ENCODE results near the gene SIT1. TPM values are rescaled to one million over a fixed set of nuclear protein-coding genes. Genes with fewer than 3 reads are reported as not detected.

Gene SIT1
- total RNA-seq (2014; rRNA removed; shearing (Covaris generic); ENCODE audit: low replicate concordance): 97.6 and 117 TPM in 2 replicates

DNA sequence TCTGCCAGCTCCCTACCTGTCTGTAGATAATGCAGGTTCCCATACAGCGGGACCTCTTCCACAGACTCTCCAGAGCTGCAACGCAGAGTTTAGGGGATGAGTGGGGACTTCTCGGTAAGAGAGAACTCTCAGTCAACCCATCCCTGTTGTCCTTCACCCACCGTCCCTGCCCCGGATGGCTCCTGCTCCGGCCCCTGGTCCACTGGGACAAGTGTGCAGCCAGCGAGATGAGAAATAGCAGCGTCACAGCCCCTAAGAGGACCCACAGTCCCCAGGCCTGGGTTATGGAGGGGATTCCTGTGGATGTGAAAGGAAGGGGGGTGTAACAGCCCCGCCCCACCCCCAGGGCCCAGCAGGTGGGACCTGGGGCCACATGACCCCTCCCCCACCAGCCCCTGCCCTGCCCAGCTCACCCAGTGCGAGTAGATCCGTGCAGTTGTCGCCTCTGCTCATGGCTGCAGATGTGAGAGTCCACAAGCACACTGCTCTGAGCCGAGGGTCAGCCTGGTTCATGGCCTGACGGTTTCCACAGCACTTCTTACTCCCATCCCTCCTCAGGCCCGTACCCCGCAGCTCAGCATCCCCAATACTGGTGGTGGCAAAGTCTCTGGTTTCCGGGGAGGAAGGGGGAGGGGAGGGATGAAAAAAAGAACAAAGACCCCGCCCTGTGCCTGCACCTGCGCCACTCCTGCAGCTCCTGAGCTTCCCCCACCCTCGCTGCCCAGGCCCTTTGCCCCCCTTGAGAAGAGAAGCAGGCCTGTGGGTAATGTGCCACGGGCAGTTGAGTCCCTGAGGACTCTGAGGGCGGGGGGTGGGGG is at the start of gene SIT1:
Gene SIT1, minus strand, starts transcription at position 591 of the 818 bp plus-strand sequence. Its CDS starts 78 bp downstream, at position 513.
- H3K4me3 ChIP-seq (ENCODE audit: low read length): peak within 1 kb of the TSS; percentile 80
- H4K20me1 ChIP-seq (ENCODE audit: insufficient read depth, low read depth, low read length): no peaks in the 10 kb centered on the region
- no peaks in the 10 kb centered on the region for H3K9me2 ChIP-seq (replicated peaks; ENCODE audit: insufficient read depth, low read length)
- DNase-seq: peak; percentile 68
- H3K79me2 ChIP-seq (ENCODE audit: low read length): peaks cover 9% of the 10 kb centered on the region; the same call in 1 of the 2 replicates
- no peaks in the 10 kb centered on the region for H3K27me3 ChIP-seq (ENCODE audit: low read length)
- peak within 1 kb of the TSS; percentile 78 for H3K9ac ChIP-seq (ENCODE audit: low read length)
- no peaks in the 10 kb centered on the region for H3K36me3 ChIP-seq (ENCODE audit: insufficient read depth, low read length)
- peak within 1 kb of the TSS; percentile 79 for H3K27ac ChIP-seq (ENCODE audit: low read length)
- H2AFZ ChIP-seq (ENCODE audit: low read length): peak within 1 kb of the TSS; percentile 93
- peaks cover 56% of the 10 kb centered on the region for H3K4me1 ChIP-seq (ENCODE audit: low read length)
- H3K9me3 ChIP-seq (ENCODE audit: low read length): no peaks in the 10 kb centered on the region
- peak within 1 kb of the TSS; percentile 98 for H3K4me2 ChIP-seq (ENCODE audit: low read depth, low read length, poor library complexity, severe bottlenecking)

GRCh38 chr9:35700031-35700430 is 49.3 kb upstream of the SIT1 start:
- Histone ChIP-seq H3K27me3 (ENCODE audit: low read length) (no peaks in the 10 kb centered on the region), H3K4me2 (ENCODE audit: low read depth, low read length, poor library complexity, severe bottlenecking) (no peak overlapping the region), H3K27ac (ENCODE audit: low read length) (no peak overlapping the region), H3K9me3 (ENCODE audit: low read length) (no peaks in the 10 kb centered on the region), H3K4me1 (ENCODE audit: low read length) (no peaks in the 10 kb centered on the region), H3K9ac (ENCODE audit: low read length) (no peak overlapping the region), H4K20me1 (ENCODE audit: insufficient read depth, low read depth, low read length) (no peaks in the 10 kb centered on the region), H2AFZ (ENCODE audit: low read length) (no peak overlapping the region), H3K4me3 (ENCODE audit: low read length) (no peak overlapping the region), H3K36me3 (ENCODE audit: insufficient read depth, low read length) (peaks cover 49% of the 10 kb centered on the region), H3K79me2 (ENCODE audit: low read length) (no peaks in the 10 kb centered on the region), H3K9me2 (replicated peaks; ENCODE audit: insufficient read depth, low read length) (no peaks in the 10 kb centered on the region)
- no peak for DNase-seq

DNA sequence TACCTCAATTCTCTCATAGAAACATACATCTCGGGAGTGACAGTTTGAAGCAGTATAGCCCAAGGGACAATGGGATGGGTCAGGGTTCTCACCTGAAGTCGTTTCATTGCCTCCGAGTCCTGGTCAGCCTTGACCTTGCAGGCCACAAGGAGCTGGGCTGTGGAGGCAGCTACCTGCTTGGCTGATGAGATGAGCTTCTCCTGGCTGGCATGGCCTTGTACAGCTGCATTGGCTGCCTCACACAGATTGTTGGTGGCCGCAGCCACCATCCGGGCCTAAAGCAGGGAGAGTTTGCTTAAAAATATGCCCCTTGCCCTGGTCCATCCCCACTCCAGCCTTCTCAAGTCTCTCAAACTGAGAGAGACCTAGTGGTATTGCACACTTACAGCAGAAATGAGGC is 47.5 kb upstream of the SIT1 start:
- Histone ChIP-seq H4K20me1 (ENCODE audit: insufficient read depth, low read depth, low read length) (no peaks in the 10 kb centered on the region), H3K79me2 (ENCODE audit: low read length) (no peaks in the 10 kb centered on the region)
- DNase-seq: no peak

GRCh38 chr9:35697486-35697885 is 46.8 kb upstream of the SIT1 start:
- no peak overlapping the region for H3K27ac ChIP-seq (ENCODE audit: low read length)
- no peak overlapping the region for H2AFZ ChIP-seq (ENCODE audit: low read length)
- H3K9me3 ChIP-seq (ENCODE audit: low read length): no peaks in the 10 kb centered on the region
- H3K9me2 ChIP-seq (replicated peaks; ENCODE audit: insufficient read depth, low read length): no peaks in the 10 kb centered on the region
- no peaks in the 10 kb centered on the region for H3K4me1 ChIP-seq (ENCODE audit: low read length)
- H3K36me3 ChIP-seq (ENCODE audit: insufficient read depth, low read length): peaks cover 35% of the 10 kb centered on the region
- H3K9ac ChIP-seq (ENCODE audit: low read length): no peak overlapping the region
- no peaks in the 10 kb centered on the region for H3K79me2 ChIP-seq (ENCODE audit: low read length)
- no peak for DNase-seq
- H4K20me1 ChIP-seq (ENCODE audit: insufficient read depth, low read depth, low read length): no peaks in the 10 kb centered on the region
- no peak overlapping the region for H3K4me2 ChIP-seq (ENCODE audit: low read depth, low read length, poor library complexity, severe bottlenecking)
- no peaks in the 10 kb centered on the region for H3K27me3 ChIP-seq (ENCODE audit: low read length)
- H3K4me3 ChIP-seq (ENCODE audit: low read length): no peak overlapping the region

More for the DNA sequence above, 47.5 kb upstream of the SIT1 start:
- Histone ChIP-seq H3K9me2 (replicated peaks; ENCODE audit: insufficient read depth, low read length) (no peaks in the 10 kb centered on the region), H3K4me3 (ENCODE audit: low read length) (no peak overlapping the region), H3K9ac (ENCODE audit: low read length) (no peak overlapping the region), H3K27me3 (ENCODE audit: low read length) (no peaks in the 10 kb centered on the region), H3K36me3 (ENCODE audit: insufficient read depth, low read length) (peaks cover 37% of the 10 kb centered on the region), H3K4me2 (ENCODE audit: low read depth, low read length, poor library complexity, severe bottlenecking) (no peak overlapping the region), H3K9me3 (ENCODE audit: low read length) (no peaks in the 10 kb centered on the region), H3K4me1 (ENCODE audit: low read length) (no peaks in the 10 kb centered on the region), H2AFZ (ENCODE audit: low read length) (no peak overlapping the region), H3K27ac (ENCODE audit: low read length) (no peak overlapping the region)

DNA sequence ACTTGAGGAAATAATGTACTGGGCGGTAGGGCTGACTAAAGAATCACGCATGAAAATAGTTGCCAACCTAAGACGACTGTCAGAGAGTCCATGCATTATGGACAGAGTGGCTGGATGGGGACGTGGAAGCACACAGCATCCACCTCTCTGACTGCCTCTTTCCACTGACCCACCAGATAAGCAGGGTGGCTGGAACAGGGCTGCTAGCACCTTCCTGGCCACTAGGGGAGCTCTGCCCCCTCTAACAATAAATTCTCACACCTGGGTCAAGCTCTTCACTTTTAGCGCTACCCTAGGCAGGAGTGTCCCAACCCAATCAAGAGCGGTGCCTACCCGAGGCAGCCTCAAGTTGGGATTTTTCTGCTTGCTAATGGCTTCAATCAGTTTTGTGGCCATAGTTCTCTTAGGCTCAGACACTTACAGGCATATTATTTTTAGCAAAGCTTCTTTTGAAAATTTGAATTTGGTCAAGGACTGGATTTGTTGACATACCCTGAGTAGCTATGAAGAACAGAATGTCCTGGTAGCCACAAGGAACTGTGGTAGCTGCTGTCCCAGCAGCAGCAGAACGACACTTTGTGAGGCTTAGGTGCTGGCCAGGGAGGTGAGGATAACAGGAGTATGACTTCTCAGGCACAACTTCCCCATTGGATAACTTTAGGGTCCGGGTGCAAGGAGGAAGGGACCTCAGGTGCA is 45.9 kb upstream of the SIT1 start:
- Histone ChIP-seq H3K9me3 (ENCODE audit: low read length) (no peaks in the 10 kb centered on the region), H3K4me2 (ENCODE audit: low read depth, low read length, poor library complexity, severe bottlenecking) (no peak overlapping the region), H3K79me2 (ENCODE audit: low read length) (no peaks in the 10 kb centered on the region), H3K27me3 (ENCODE audit: low read length) (no peaks in the 10 kb centered on the region), H4K20me1 (ENCODE audit: insufficient read depth, low read depth, low read length) (no peaks in the 10 kb centered on the region), H3K4me1 (ENCODE audit: low read length) (no peaks in the 10 kb centered on the region), H3K9ac (ENCODE audit: low read length) (no peak overlapping the region), H3K27ac (ENCODE audit: low read length) (no peak overlapping the region), H3K36me3 (ENCODE audit: insufficient read depth, low read length) (peaks cover 30% of the 10 kb centered on the region), H2AFZ (ENCODE audit: low read length) (no peak overlapping the region), H3K9me2 (replicated peaks; ENCODE audit: insufficient read depth, low read length) (no peaks in the 10 kb centered on the region), H3K4me3 (ENCODE audit: low read length) (no peak overlapping the region)
- peak; percentile 81 for DNase-seq

- Histone ChIP-seq H3K9me2 (replicated peaks; ENCODE audit: insufficient read depth, low read length) (no peaks in the 10 kb centered on the region), H3K27me3 (ENCODE audit: low read length) (no peaks in the 10 kb centered on the region), H3K9me3 (ENCODE audit: low read length) (no peaks in the 10 kb centered on the region), H3K79me2 (ENCODE audit: low read length) (no peaks in the 10 kb centered on the region), H3K27ac (ENCODE audit: low read length) (no peak overlapping the region), H3K9ac (ENCODE audit: low read length) (no peak overlapping the region), H3K36me3 (ENCODE audit: insufficient read depth, low read length) (peaks cover 24% of the 10 kb centered on the region), H3K4me3 (ENCODE audit: low read length) (no peak overlapping the region), H2AFZ (ENCODE audit: low read length) (no peak overlapping the region), H4K20me1 (ENCODE audit: insufficient read depth, low read depth, low read length) (no peaks in the 10 kb centered on the region), H3K4me1 (ENCODE audit: low read length) (no peaks in the 10 kb centered on the region), H3K4me2 (ENCODE audit: low read depth, low read length, poor library complexity, severe bottlenecking) (no peak overlapping the region)
- no peak for DNase-seq
Measured at GRCh38 chr9:35695943-35696401, 45.2 kb upstream of the SIT1 start.

GRCh38 chr9:35691757-35692301 is 41.1 kb upstream of the SIT1 start:
- no peak overlapping the region for H3K27ac ChIP-seq (ENCODE audit: low read length)
- peaks cover 10% of the 10 kb centered on the region for H3K36me3 ChIP-seq (ENCODE audit: insufficient read depth, low read length)
- no peaks in the 10 kb centered on the region for H4K20me1 ChIP-seq (ENCODE audit: insufficient read depth, low read depth, low read length)

GRCh38 chr9:35691334-35691650 is 40.6 kb upstream of the SIT1 start:
- Histone ChIP-seq H3K4me2 (ENCODE audit: low read depth, low read length, poor library complexity, severe bottlenecking) (no peak overlapping the region), H3K9me2 (replicated peaks; ENCODE audit: insufficient read depth, low read length) (no peaks in the 10 kb centered on the region), H3K4me3 (ENCODE audit: low read length) (no peak overlapping the region), H3K36me3 (ENCODE audit: insufficient read depth, low read length) (peaks cover 8% of the 10 kb centered on the region), H2AFZ (ENCODE audit: low read length) (no peak overlapping the region), H3K27me3 (ENCODE audit: low read length) (no peaks in the 10 kb centered on the region), H4K20me1 (ENCODE audit: insufficient read depth, low read depth, low read length) (no peaks in the 10 kb centered on the region), H3K27ac (ENCODE audit: low read length) (no peak overlapping the region), H3K79me2 (ENCODE audit: low read length) (no peaks in the 10 kb centered on the region), H3K4me1 (ENCODE audit: low read length) (peaks cover 5% of the 10 kb centered on the region; the same call in 1 of the 2 replicates), H3K9me3 (ENCODE audit: low read length) (no peaks in the 10 kb centered on the region), H3K9ac (ENCODE audit: low read length) (no peak overlapping the region)
- no peak for DNase-seq

More at GRCh38 chr9:35691757-35692301, 41.1 kb upstream of the SIT1 start:
- no peak overlapping the region for H3K4me3 ChIP-seq (ENCODE audit: low read length)
- no peaks in the 10 kb centered on the region for H3K9me3 ChIP-seq (ENCODE audit: low read length)
- H3K27me3 ChIP-seq (ENCODE audit: low read length): no peaks in the 10 kb centered on the region
- no peaks in the 10 kb centered on the region for H3K79me2 ChIP-seq (ENCODE audit: low read length)
- no peak overlapping the region for H3K9ac ChIP-seq (ENCODE audit: low read length)
- peaks cover 3% of the 10 kb centered on the region; the same call in 1 of the 2 replicates for H3K4me1 ChIP-seq (ENCODE audit: low read length)
- no peak overlapping the region for H2AFZ ChIP-seq (ENCODE audit: low read length)
- H3K9me2 ChIP-seq (replicated peaks; ENCODE audit: insufficient read depth, low read length): no peaks in the 10 kb centered on the region
- no peak for DNase-seq
- no peak overlapping the region for H3K4me2 ChIP-seq (ENCODE audit: low read depth, low read length, poor library complexity, severe bottlenecking)

All from Karpas-422 (cell line).